ENCODE results near the gene WDR5B.

The WDR5B gene

DNA sequence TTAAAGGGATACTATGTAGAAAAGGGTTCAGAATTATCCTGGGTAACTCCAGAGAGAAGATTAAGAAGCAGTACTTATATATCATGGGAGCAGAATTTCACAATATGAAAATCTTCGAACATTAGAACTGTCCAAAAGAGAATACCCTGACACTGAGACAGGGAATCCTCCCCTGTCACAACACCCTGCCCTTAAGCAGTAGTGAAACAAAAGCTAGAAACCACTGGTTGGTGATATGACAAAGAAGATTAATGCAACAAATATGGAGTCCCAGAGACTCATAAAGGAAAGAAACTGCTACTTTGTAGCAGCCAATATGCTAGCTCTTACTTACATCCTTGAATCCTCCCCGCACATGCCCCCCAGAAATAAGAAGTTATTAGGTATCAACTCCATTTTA lies 51.4 kb downstream of the WDR5B start:
- H3K9me3 ChIP-seq (ENCODE audit: control insufficient read depth, low read depth, low read length) = no peaks in the 10 kb centered on the region

More for the DNA sequence above, 51.4 kb downstream of the WDR5B start:
- no peak overlapping the region for H3K4me3 ChIP-seq (ENCODE audit: low read length)
- peaks cover 75% of the 10 kb centered on the region for H3K36me3 ChIP-seq (ENCODE audit: control insufficient read depth, low read depth, low read length)
- no peaks in the 10 kb centered on the region for H3K4me1 ChIP-seq (ENCODE audit: control insufficient read depth, low read depth, low read length)
- H3K27ac ChIP-seq (ENCODE audit: low read length) = no peak overlapping the region
- H3K9ac ChIP-seq (ENCODE audit: low read length) = no peak overlapping the region
- H3K27me3 ChIP-seq (ENCODE audit: control insufficient read depth, insufficient read depth, low read length) = no peaks in the 10 kb centered on the region

Data from iPS-18a (cell line).